Measurements from ENCODE around the gene GRIK4.

DNA sequence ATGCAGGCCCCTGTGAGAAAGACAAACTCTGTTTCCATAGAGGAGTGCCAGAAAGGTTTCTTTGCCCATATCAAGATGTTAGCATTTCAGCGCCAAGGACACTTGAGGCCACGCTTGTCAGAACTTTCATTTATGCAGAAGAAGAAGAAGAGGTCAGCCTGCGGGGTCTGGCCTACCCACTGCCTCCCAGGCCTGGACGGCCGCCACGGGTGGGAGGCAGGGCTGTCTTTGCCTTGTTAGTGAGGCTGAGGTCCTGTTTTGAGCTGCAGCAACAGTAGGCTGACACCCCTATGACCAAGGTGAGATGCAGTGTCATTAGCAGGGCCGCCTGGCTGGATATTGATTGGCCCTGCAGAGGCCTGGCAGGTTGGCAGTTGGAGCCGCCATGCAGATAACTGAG is 183.9 kb downstream of the GRIK4 start:
- TF ChIP-seq, protein P1, sequence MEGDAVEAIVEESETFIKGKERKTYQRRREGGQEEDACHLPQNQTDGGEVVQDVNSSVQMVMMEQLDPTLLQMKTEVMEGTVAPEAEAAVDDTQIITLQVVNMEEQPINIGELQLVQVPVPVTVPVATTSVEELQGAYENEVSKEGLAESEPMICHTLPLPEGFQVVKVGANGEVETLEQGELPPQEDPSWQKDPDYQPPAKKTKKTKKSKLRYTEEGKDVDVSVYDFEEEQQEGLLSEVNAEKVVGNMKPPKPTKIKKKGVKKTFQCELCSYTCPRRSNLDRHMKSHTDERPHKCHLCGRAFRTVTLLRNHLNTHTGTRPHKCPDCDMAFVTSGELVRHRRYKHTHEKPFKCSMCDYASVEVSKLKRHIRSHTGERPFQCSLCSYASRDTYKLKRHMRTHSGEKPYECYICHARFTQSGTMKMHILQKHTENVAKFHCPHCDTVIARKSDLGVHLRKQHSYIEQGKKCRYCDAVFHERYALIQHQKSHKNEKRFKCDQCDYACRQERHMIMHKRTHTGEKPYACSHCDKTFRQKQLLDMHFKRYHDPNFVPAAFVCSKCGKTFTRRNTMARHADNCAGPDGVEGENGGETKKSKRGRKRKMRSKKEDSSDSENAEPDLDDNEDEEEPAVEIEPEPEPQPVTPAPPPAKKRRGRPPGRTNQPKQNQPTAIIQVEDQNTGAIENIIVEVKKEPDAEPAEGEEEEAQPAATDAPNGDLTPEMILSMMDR (IDR thresholded peaks at IDR 0.05; ENCODE audit: insufficient read depth, low read depth, low read length): no peak
- no peak for TF ChIP-seq EZH2 (IDR thresholded peaks at IDR 0.05; ENCODE audit: insufficient read depth, low read length)
